Body of pancreas (tissue), 4 donors: ENCODE results near the gene FRMPD4. TPM values are rescaled to one million over a fixed set of nuclear protein-coding genes. Genes with fewer than 3 reads are reported as not detected.

Source experiments
- ATAC-seq: fragments of 150-250 bp; one replicate; pipeline ENCODE4 v1.9.1; 2016
- DNase-seq, 4 donors: peaks; one replicate each; pipeline ENCODE4 v3.0.0-alpha.2; 2019
- H3K27ac ChIP-seq, 4 donors: fragments of 200-600 bp; sonication (generic); 1 replicate in 3 of 4; 2 replicates in 1 of 4; pipeline versions ENCODE4 v1.5.1 to v1.6.1; 2016 to 2019; ENCODE audit warnings: mild to moderate bottlenecking in 1 of 4, mixed read lengths in 1 of 4, moderate library complexity in 1 of 4
- H3K27me3 ChIP-seq, 2 donors: fragments of 200-600 bp; sonication (generic); one replicate each; pipeline ENCODE4 v1.6.0; 2016; ENCODE audit warnings: mild to moderate bottlenecking in 1 of 2
- H3K36me3 ChIP-seq, 2 donors: fragments of 200-600 bp; sonication (generic); replicated peaks in 1 of 2; 2 replicates each; pipeline ENCODE4 v1.5.1; 2016; ENCODE audit warnings: low read depth in 2 of 2; ENCODE audit not compliant: insufficient read depth in 1 of 2
- H3K4me1 ChIP-seq: fragments of 200-600 bp; sonication (generic); one replicate; pipeline ENCODE4 v1.6.0; 2016
- H3K4me3 ChIP-seq, 2 donors: fragments of 200-600 bp; sonication (generic); 1 replicate in 1 of 2; 2 replicates in 1 of 2; pipeline ENCODE4 v1.5.1; 2016 to 2019
- H3K9me3 ChIP-seq, 3 donors: fragments of 200-600 bp; sonication (generic); 1 replicate in 2 of 3; 2 replicates in 1 of 3; pipeline ENCODE4 v1.5.1; 2016
- POLR2A ChIP-seq, 3 donors: fragments of 450-650 bp; IDR thresholded peaks; one replicate each; pipeline ENCODE4 v1.6.1; 2016; ENCODE audit warnings: antibody characterized with exemption in 3 of 3, mild to moderate bottlenecking in 2 of 3
- WGBS, 2 donors: methylation state at CpG; one replicate each; pipeline ENCODE4 v1.1.5; 2017; 5-methylcytosine and 5-hydroxymethylcytosine counted together
- intact Hi-C: fragments of 100-400 bp; cut with DNase I; formaldehyde crosslinking; loops from one replicate; pipeline ENCODE4 v1.15.1; 2023
- total RNA-seq, 2 donors: library from RNA; depleted of rRNA; stranded (reverse); fragments of >200 nt; gene quantifications; one replicate each; pipeline ENCODE4 v1.1.0, GENCODE V29; 2016
- TF ChIP-seq, protein P1 (sequence below), 7 experiments: fragments of 450-650 bp in 4 of 7; fragments of 200-600 bp in 3 of 7; sonication (generic) in 3 of 7; IDR thresholded peaks; one replicate each; pipeline ENCODE4 v1.5.1; 2016 to 2019; ENCODE audit warnings: antibody characterized with exemption in 7 of 7

Gene FRMPD4
- total RNA-seq, 2 donors from 2014 or later: 0.26 TPM; not detected in 1

DNA sequence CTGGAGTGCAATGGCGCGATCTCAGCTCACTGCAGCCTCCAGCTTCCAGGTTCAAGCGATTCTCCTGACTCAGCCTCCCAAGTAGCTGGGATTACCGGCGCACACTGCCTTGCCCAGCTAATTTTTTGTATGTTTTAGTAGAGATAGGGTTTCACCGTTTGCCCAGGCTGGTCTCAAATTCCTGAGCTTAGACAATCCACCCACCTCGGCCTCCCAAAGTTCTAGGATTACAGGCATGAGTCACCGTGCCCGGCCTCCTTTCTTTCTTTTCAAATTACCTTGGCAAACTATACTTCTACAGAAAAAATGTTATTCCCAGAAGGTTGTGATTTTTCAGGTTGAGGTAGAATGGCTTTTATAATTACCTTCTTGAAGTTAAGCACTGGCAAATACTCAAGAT, 331.0 kb downstream of the FRMPD4 start:
- H3K4me1 ChIP-seq: no peaks in the 10 kb centered on the region
- 78 to 84% methylated on average over 9 of the region's 9 CpGs for WGBS, 2 donors
- H3K9me3 ChIP-seq: no peaks in the 10 kb centered on the region
- DNase-seq: no peak
- no peak overlapping the region for H3K27ac ChIP-seq
- H3K27me3 ChIP-seq: no peaks in the 10 kb centered on the region
- ATAC-seq: no peak
- TF ChIP-seq POLR2A (IDR thresholded peaks at IDR 0.05): no peak
- TF ChIP-seq, protein P1, sequence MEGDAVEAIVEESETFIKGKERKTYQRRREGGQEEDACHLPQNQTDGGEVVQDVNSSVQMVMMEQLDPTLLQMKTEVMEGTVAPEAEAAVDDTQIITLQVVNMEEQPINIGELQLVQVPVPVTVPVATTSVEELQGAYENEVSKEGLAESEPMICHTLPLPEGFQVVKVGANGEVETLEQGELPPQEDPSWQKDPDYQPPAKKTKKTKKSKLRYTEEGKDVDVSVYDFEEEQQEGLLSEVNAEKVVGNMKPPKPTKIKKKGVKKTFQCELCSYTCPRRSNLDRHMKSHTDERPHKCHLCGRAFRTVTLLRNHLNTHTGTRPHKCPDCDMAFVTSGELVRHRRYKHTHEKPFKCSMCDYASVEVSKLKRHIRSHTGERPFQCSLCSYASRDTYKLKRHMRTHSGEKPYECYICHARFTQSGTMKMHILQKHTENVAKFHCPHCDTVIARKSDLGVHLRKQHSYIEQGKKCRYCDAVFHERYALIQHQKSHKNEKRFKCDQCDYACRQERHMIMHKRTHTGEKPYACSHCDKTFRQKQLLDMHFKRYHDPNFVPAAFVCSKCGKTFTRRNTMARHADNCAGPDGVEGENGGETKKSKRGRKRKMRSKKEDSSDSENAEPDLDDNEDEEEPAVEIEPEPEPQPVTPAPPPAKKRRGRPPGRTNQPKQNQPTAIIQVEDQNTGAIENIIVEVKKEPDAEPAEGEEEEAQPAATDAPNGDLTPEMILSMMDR (IDR thresholded peaks at IDR 0.05): no peak
- intact Hi-C loops: no loop called here
- H3K36me3 ChIP-seq: no peaks in the 10 kb centered on the region
- H3K4me3 ChIP-seq: no peak overlapping the region

DNA sequence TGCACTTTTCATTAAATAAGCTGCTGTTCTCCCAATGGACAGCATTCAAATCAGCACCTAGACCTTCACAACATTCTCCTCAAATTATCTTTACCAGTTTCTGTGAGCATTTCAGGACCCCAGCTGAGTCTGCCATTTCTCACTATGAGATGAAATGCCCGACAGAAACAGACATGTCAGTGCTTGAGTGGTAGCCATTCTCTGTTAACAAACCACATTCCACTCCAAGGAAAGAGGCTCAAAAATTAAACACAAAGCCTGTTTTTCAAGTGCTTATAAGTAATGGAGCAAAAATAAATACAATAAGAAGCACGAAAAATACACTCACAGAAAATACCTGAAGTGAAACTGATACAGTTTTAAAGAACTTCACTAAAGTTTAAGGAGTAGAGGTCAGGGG, 332.8 kb downstream of the FRMPD4 start:
- no peak for ATAC-seq
- H3K36me3 ChIP-seq: no peaks in the 10 kb centered on the region
- no peaks in the 10 kb centered on the region for H3K27me3 ChIP-seq
- H3K9me3 ChIP-seq: no peaks in the 10 kb centered on the region
- TF ChIP-seq POLR2A (IDR thresholded peaks at IDR 0.05): no peak
- TF ChIP-seq, protein P1 (IDR thresholded peaks at IDR 0.05): no peak
- 19 to 49% methylated on average over 2 of the region's 2 CpGs for WGBS, 2 donors
- H3K27ac ChIP-seq: no peak overlapping the region
- DNase-seq: no peak
- no peaks in the 10 kb centered on the region for H3K4me1 ChIP-seq
- H3K4me3 ChIP-seq: no peak overlapping the region
- intact Hi-C loops: no loop called here

DNA sequence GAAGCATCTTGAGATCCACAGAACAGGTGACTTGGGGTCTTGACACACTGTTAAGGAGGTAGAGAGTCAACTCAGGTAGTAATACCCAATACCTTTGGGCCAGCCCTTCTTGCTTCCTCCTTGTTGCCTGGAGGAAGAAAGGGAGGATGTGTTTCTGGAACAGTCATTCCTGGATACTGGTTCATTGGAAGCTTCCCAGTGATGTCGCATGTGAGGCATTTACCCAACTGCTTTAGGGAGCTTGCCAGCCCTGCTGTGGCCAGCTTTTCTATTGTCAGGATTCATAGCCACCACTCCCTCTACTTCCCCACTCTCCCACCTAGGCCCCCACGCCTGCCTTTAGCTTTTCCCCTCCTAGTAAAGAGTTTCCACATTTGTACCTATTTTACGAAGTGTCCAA, 342.7 kb downstream of the FRMPD4 start:
- DNase-seq (no peak), ATAC-seq (no peak)
- 77 to 78% methylated on average over 3 of the region's 3 CpGs for WGBS, 2 donors
- Histone ChIP-seq H3K4me3 (no peak overlapping the region), H3K4me1 (no peaks in the 10 kb centered on the region), H3K9me3 (no peaks in the 10 kb centered on the region), H3K27me3 (no peaks in the 10 kb centered on the region), H3K36me3 (no peaks in the 10 kb centered on the region), H3K27ac (no peak overlapping the region)
- intact Hi-C loops: no loop called here
- TF ChIP-seq, protein P1 (IDR thresholded peaks at IDR 0.05): no peak

DNA sequence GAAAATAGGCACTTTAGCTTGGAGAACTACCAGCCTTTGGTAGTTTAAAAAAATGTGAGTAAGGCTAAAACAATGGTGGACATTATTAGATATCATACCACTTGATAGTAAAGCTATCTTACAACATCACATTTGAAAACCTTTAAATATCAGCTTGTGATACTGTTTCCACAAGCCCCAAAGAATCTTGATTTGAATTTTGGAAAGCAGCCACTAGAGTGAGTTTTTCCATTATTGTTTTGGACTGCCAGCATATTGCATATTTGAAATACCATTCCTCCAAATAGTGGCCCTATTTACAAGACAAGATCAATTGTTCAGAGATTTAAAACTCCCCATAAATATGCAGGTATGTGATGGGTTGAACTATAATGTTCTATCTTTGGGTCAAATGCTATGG, 349.9 kb downstream of the FRMPD4 start:
- ATAC-seq: no peak
- Histone ChIP-seq H3K4me1 (no peaks in the 10 kb centered on the region), H3K27me3 (no peaks in the 10 kb centered on the region), H3K9me3 (no peaks in the 10 kb centered on the region), H3K4me3 (no peak overlapping the region), H3K36me3 (no peaks in the 10 kb centered on the region), H3K27ac (no peak overlapping the region)
- TF ChIP-seq, protein P1 (IDR thresholded peaks at IDR 0.05): no peak
- no peak for TF ChIP-seq POLR2A (IDR thresholded peaks at IDR 0.05)
- intact Hi-C loops: no loop called here
- no peak for DNase-seq

DNA sequence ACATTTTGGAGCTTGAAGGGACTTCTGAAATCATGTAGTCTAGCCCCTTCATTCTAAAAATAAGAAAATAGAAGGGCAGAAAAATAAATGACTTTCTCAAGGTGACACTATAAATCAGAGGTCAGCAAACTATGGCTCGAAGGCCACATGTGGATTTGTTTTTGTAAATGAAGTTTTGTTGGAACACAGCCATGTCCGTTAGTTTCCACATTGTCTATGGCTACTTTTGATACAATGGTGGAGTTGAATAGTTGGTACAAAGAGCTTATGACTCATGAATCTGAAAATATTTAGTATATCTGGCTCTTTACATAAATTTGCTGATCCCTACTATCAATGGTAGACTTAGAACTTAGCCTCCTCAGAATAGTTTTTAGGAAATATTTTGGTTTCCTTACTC, 350.5 kb downstream of the FRMPD4 start:
- Histone ChIP-seq H3K36me3 (no peaks in the 10 kb centered on the region), H3K9me3 (no peaks in the 10 kb centered on the region), H3K27me3 (no peaks in the 10 kb centered on the region), H3K27ac (no peak overlapping the region), H3K4me3 (no peak overlapping the region), H3K4me1 (no peaks in the 10 kb centered on the region)
- TF ChIP-seq POLR2A (IDR thresholded peaks at IDR 0.05): no peak
- TF ChIP-seq, protein P1 (IDR thresholded peaks at IDR 0.05): no peak
- no peak for DNase-seq
- ATAC-seq: no peak
- WGBS, 2 donors: 9 to 24% methylated on average over 2 of the region's 2 CpGs
- intact Hi-C loops: no loop called here
